Common myeloid progenitor, CD34-positive (primary cell): ENCODE data around the gene FUT8.
A peak's percentile ranks its signal among the peaks of the same experiment; 100 is the strongest.

Source experiments
- CTCF ChIA-PET: fragments of 350-600 bp; sonication (Branson Sonifier 250); formaldehyde crosslinking; loops from one replicate; lab custom pipeline; 2021; ENCODE audit warnings: antibody characterized with exemption; lab: Charles Lee
- POLR2A ChIA-PET: fragments of 350-600 bp; sonication (Branson Sonifier 250); formaldehyde crosslinking; loops from one replicate; lab custom pipeline; 2021; ENCODE audit warnings: antibody characterized with exemption; lab: Charles Lee
- DNase-seq, 3 donors: peaks; one replicate each; pipeline versions ENCODE4 v3.0.0 to v3.0.0-alpha.2; 2013
- H3K27ac ChIP-seq, 2 experiments: 1 replicate in 1 of 2; 2 replicates in 1 of 2; pipeline ENCODE4 v1.7.0; 2013; ENCODE audit warnings: inconsistent platforms in 2 of 2, low read length in 2 of 2, mild to moderate bottlenecking in 2 of 2, low read depth in 1 of 2, moderate library complexity in 1 of 2; ENCODE audit not compliant: severe bottlenecking in 2 of 2, insufficient read depth in 1 of 2, poor library complexity in 1 of 2
- H3K27me3 ChIP-seq, 5 experiments: replicated peaks in 2 of 5; 1 replicate in 3 of 5; 2 replicates in 2 of 5; pipeline versions ENCODE4 v1.6.1 to v1.7.0; 2013; ENCODE audit warnings: low read length in 4 of 5, mild to moderate bottlenecking in 2 of 5, moderate library complexity in 2 of 5, inconsistent platforms in 1 of 5; ENCODE audit not compliant: insufficient read depth in 5 of 5, control insufficient read depth in 4 of 5
- H3K36me3 ChIP-seq, 4 experiments: 1 replicate in 2 of 4; 2 replicates in 2 of 4; pipeline versions ENCODE4 v1.6.1 to v1.7.0; 2013; ENCODE audit warnings: low read length in 3 of 4, control low read depth in 1 of 4, mild to moderate bottlenecking in 1 of 4; ENCODE audit not compliant: control insufficient read depth in 4 of 4, insufficient read depth in 4 of 4
- H3K4me1 ChIP-seq, 4 experiments: 1 replicate in 3 of 4; 2 replicates in 1 of 4; pipeline versions ENCODE4 v1.6.1 to v1.7.1; 2013; ENCODE audit warnings: low read length in 3 of 4, mild to moderate bottlenecking in 3 of 4, control low read depth in 1 of 4, inconsistent platforms in 1 of 4, moderate library complexity in 1 of 4; ENCODE audit not compliant: control insufficient read depth in 4 of 4, insufficient read depth in 4 of 4; ENCODE audit errors: control extremely low read depth in 1 of 4
- H3K4me3 ChIP-seq, 7 experiments: 1 replicate in 4 of 7; 2 replicates in 3 of 7; pipeline versions ENCODE4 v1.5.1 to v1.7.0; 2013; ENCODE audit warnings: mild to moderate bottlenecking in 7 of 7, low read length in 6 of 7, moderate library complexity in 6 of 7, inconsistent platforms in 2 of 7, low read depth in 2 of 7, control low read depth in 1 of 7; ENCODE audit not compliant: insufficient read depth in 4 of 7, control insufficient read depth in 1 of 7; ENCODE audit errors: extremely low read depth in 1 of 7
- H3K9me3 ChIP-seq, 5 experiments: 1 replicate in 4 of 5; 2 replicates in 1 of 5; pipeline versions ENCODE4 v1.6.1 to v1.7.1; 2013; ENCODE audit warnings: low read length in 4 of 5, mild to moderate bottlenecking in 2 of 5, inconsistent platforms in 1 of 5, low read depth in 1 of 5, moderate library complexity in 1 of 5; ENCODE audit not compliant: control insufficient read depth in 4 of 5, insufficient read depth in 2 of 5; ENCODE audit errors: control extremely low read depth in 1 of 5
- WGBS: methylation state at CpG from one replicate; pipeline ENCODE4 v1.1.5; 2013; ENCODE audit not compliant: insufficient coverage; 5-methylcytosine and 5-hydroxymethylcytosine counted together

The FUT8 gene

DNA sequence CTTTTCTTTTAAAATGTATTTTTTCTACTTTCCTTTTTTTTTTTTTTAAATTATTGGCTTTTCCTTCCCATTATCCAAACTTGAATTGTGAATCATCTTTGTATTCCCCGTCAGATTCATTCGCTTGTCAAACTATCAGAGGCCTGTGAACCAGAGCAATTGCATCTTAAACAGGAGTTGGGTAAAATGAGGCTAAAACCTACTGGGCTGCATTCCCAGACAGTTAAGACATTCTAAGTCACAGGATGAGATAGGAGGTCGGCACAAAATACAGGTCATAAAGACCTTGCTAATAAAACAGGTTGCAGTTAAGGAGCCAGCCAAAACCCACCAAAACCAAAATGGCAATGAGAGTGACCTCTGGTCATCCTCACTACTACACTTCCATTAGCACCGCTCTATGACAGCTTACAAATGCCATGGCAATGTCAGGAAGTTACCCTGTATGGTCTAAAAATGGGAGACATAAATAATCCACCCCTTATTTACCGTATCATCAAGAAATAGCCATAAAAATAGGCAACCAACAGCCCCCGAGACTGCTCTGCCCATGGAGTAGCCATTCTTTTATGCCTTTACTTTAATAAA lies 19.9 kb downstream of the FUT8 start:
- DNase-seq: no peak
- CTCF ChIA-PET: interaction anchor here (2.1 kb wide), 1 partner anchor 19 kb away, joined by 7 read pairs; no protein-coding TSS in a partner anchor
- peaks cover 0 to 9% (median 8%) of the 10 kb centered on the region in 4 experiments for H3K4me1 ChIP-seq
- no peak overlapping the region for H3K4me3 ChIP-seq
- H3K36me3 ChIP-seq: peaks cover 0 to 5% (median 2%) of the 10 kb centered on the region in 4 experiments
- H3K27me3 ChIP-seq: no peaks in the 10 kb centered on the region
- H3K9me3 ChIP-seq: peaks cover 0 to 9% (median 4%) of the 10 kb centered on the region in 5 experiments
- H3K27ac ChIP-seq: no peak overlapping the region
- WGBS: 98% methylated on average over 4 of the region's 6 CpGs
- POLR2A ChIA-PET: no interaction called here

DNA sequence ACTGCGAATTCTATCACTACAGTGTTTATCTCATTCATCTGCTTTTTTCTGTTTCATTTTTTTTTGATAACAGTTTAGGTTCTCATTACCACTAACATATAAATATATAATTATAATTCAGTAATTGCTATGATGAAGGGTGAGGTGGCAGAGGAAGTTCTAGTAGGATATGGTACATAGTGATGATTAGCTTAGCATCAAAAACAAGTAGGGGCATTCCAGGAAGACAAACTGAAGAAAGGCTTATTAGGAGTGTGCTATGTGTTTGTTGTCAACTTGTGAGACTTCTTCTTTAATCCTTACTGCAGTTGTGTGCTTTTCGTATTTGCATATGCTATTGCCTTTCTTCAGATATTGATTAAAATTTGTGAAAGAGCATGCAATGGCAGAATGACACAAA lies 20.6 kb downstream of the FUT8 start:
- WGBS: no CpG with 5 or more reads among the region's 2 CpGs
- H3K27me3 ChIP-seq: no peaks in the 10 kb centered on the region

DNA sequence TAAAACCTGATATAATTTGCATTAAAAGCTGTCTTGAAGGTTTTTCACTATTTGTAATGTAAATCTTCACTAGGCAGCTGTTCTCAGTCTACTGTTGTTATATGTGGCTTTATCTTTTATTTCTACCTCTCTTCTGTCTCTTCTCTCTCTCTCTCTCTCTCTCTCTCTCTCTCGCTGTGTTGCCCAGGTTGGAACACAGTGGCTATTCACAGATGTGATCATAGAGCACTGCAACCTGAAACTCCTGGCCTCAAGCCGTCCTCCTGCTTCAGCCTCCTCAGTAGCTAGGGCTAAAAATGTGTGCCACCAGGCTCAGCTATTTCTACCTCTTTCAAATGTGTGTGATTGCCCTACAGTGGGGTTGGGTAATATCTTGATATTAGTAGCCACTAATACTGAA lies 21.1 kb downstream of the FUT8 start:
- no peak for DNase-seq
- ChIA-PET CTCF (interaction anchor here (2.1 kb wide), 1 partner anchor 20 kb away, joined by 7 read pairs; no protein-coding TSS in a partner anchor), POLR2A (interaction anchor here (0.7 kb wide), 1 partner anchor 19 kb away, joined by 4 read pairs; no protein-coding TSS in a partner anchor)

More for the DNA sequence above, 20.6 kb downstream of the FUT8 start:
- CTCF ChIA-PET: interaction anchor here (2.1 kb wide), 1 partner anchor 20 kb away, joined by 7 read pairs; no protein-coding TSS in a partner anchor
- POLR2A ChIA-PET: interaction anchor here (0.7 kb wide), 1 partner anchor 19 kb away, joined by 4 read pairs; no protein-coding TSS in a partner anchor
- Histone ChIP-seq H3K4me1 (peaks cover 0 to 12% (median 10%) of the 10 kb centered on the region in 4 experiments), H3K4me3 (no peak overlapping the region), H3K27ac (no peak overlapping the region), H3K9me3 (peaks cover 0 to 9% (median 4%) of the 10 kb centered on the region in 5 experiments), H3K36me3 (peaks cover 0 to 5% (median 2%) of the 10 kb centered on the region in 4 experiments)
- peak in 2 of 3 donors; percentile 37 to 50 for DNase-seq

DNA sequence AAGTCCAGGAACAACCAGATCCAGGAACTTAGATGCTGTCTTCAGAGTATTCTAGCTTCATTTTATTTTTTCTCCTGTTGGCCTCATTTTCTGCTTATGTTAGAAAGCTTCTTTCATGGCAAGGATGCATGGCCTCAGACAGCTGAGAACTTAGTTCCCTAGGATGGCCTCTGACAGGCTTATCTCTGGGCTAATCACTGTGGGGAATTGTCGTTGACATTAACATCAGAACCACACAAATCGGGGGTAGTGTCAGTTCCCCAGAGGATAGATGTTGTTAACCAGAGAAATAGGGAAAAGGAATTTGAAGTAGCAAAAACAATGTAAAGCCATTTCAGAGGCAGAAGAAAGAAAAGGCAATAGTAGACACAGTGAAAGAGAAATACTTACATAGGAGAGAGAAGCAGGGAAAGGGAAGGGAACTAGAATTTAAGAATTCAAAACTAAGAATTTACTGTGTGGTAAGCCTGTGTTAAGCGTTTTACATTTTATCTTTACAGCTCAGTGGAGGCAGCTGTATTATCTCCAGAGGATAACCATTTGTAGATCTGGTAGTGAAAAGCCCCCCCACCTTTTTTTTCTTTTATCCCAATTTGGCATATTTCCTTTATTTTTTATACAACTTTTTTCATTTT lies 21.8 kb downstream of the FUT8 start:
- no peak overlapping the region for H3K4me3 ChIP-seq
- 20% methylated on average over 3 of the region's 3 CpGs for WGBS
- peaks cover 0 to 9% (median 4%) of the 10 kb centered on the region in 5 experiments for H3K9me3 ChIP-seq
- H3K27ac ChIP-seq: no peak overlapping the region
- ChIA-PET POLR2A (no interaction called here), CTCF (interaction anchor here (2.1 kb wide), 1 partner anchor 21 kb away, joined by 7 read pairs; no protein-coding TSS in a partner anchor)
- peak in 1 of 3 donors; percentile 32 for DNase-seq
- peaks cover 0 to 5% (median 2%) of the 10 kb centered on the region in 4 experiments for H3K36me3 ChIP-seq
- H3K4me1 ChIP-seq: peaks cover 7 to 21% (median 15%) of the 10 kb centered on the region in 4 experiments
- no peaks in the 10 kb centered on the region for H3K27me3 ChIP-seq

More for the DNA sequence above, 21.1 kb downstream of the FUT8 start:
- Histone ChIP-seq H3K36me3 (peaks cover 0 to 5% (median 2%) of the 10 kb centered on the region in 4 experiments), H3K4me3 (no peak overlapping the region), H3K27me3 (no peaks in the 10 kb centered on the region), H3K4me1 (peaks cover 5 to 17% (median 12%) of the 10 kb centered on the region in 4 experiments), H3K9me3 (peaks cover 0 to 9% (median 4%) of the 10 kb centered on the region in 5 experiments), H3K27ac (no peak overlapping the region)
- WGBS: 94% methylated on average over 2 of the region's 2 CpGs

DNA sequence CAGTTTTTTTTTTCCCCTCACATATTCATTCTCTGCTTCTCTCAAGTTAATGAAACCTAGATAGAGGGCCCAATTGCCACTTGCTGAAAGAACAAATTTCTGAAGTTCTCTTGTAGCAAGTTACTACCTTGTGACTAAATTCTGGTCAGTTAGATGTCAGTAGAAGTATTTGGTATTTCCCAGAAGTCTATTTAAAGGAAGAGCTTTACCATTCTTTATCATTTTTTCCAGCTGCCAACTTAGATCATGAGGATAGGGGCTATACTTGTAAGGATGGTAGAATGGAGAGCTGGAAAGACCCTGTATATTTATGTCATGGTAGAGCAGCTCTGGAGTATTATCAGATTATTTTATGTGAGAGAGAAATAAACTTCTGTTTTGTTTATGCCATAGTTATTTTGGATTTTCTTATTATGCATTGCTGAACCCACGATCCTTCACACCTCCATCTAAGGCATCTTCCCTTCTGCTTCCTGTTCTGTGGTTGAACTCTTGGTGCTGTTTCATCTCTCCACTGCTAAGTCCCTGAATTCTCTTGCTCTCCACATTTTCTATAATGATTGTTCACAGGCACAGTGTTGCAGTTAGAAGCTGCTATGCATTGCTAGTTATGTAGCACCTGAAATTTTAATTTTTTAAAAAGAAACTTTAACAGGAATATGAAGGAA lies 25.9 kb downstream of the FUT8 start:
- POLR2A ChIA-PET: no interaction called here

DNA sequence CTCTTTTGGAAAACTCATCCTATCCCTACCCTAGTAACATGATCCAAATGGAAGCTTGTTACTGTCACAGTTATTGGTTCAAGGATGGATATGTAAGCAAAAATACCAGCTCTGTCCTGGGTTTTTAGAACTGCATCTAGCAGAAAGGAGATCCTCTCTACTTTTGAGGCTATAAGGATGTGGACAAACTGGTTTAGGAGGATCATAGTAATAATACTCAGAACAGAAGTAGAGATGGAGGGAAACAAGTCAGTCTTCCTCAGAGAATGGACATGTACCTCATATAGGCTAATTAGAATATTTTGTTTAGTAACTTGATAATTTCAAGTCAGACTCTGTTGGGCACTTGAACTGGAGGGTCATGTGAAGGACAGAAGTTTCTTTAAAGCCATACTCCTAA lies 26.6 kb downstream of the FUT8 start:
- Histone ChIP-seq H3K9me3 (peaks cover 0 to 9% (median 4%) of the 10 kb centered on the region in 5 experiments), H3K4me3 (no peak overlapping the region), H3K27ac (no peak overlapping the region), H3K4me1 (peaks cover 4 to 19% (median 12%) of the 10 kb centered on the region in 4 experiments), H3K36me3 (peaks cover 0 to 5% (median 2%) of the 10 kb centered on the region in 4 experiments), H3K27me3 (no peaks in the 10 kb centered on the region)
- ChIA-PET CTCF (interaction anchor here (0.6 kb wide), 1 partner anchor 921 kb away, joined by 4 read pairs; no protein-coding TSS in a partner anchor), POLR2A (no interaction called here)
- DNase-seq: no peak

More for the DNA sequence above, 25.9 kb downstream of the FUT8 start:
- Histone ChIP-seq H3K36me3 (peaks cover 0 to 5% (median 2%) of the 10 kb centered on the region in 4 experiments), H3K27me3 (no peaks in the 10 kb centered on the region), H3K4me1 (peaks cover 6 to 21% (median 13%) of the 10 kb centered on the region in 4 experiments), H3K27ac (no peak overlapping the region), H3K4me3 (peak overlapping the region in 1 of 7 experiments; percentile 10), H3K9me3 (peaks cover 0 to 9% (median 4%) of the 10 kb centered on the region in 5 experiments)
- 0% methylated on average over 1 of the region's 1 CpG for WGBS
- CTCF ChIA-PET: no interaction called here
- peak in 2 of 3 donors; percentile 50 to 64 for DNase-seq
